Colonic mucosa (tissue), 4 donors: Measurements from ENCODE around the gene KCNH4. TPM values are rescaled to one million over a fixed set of nuclear protein-coding genes. Genes with fewer than 3 reads are reported as not detected.

Source experiments
- DNase-seq: peaks from one replicate; pipeline ENCODE4 v3.0.0-alpha.2; 2020
- H3K27ac ChIP-seq: fragments of 200-600 bp; one replicate; pipeline ENCODE4 v1.8.0; 2021
- H3K27me3 ChIP-seq: fragments of 200-600 bp; one replicate; pipeline ENCODE4 v1.8.0; 2021
- H3K36me3 ChIP-seq: fragments of 200-600 bp; one replicate; pipeline ENCODE4 v1.8.0; 2021
- H3K4me1 ChIP-seq: fragments of 200-600 bp; one replicate; pipeline ENCODE4 v1.8.0; 2021; ENCODE audit warnings: mild to moderate bottlenecking
- H3K4me3 ChIP-seq: fragments of 200-600 bp; one replicate; pipeline ENCODE4 v1.8.0; 2021
- H3K9ac ChIP-seq, 2 donors: one replicate each; pipeline ENCODE4 v1.7.0; 2013; ENCODE audit warnings: control low read depth in 2 of 2, low read depth in 2 of 2, low read length in 2 of 2
- H3K9me3 ChIP-seq: fragments of 200-600 bp; one replicate; pipeline ENCODE4 v1.8.0; 2021
- intact Hi-C: fragments of 100-400 bp; cut with DNase I; formaldehyde crosslinking; loops from one replicate; pipeline ENCODE4 v1.14.1; 2022
- total RNA-seq, 2 donors: library from RNA; stranded (reverse); fragmentation: NEBNext Ultra II Directional in 1 of 2; extraction: Animal tissue kit (Norgen Biotek cat#: 25700) in 1 of 2; gene quantifications; one replicate each; pipeline ENCODE4 v1.2.1, GENCODE V29; 2021
- TF ChIP-seq, protein P1 (sequence below): fragments of 200-600 bp; IDR thresholded peaks from one replicate; pipeline ENCODE4 v1.8.0; 2022; ENCODE audit warnings: antibody characterized with exemption, mild to moderate bottlenecking
- donor health status: healthy.
- donor health status: DM: no; HTN: no; CAD: no.
- donor health status: DM: no; HTN: no; CAD: no.

KCNH4 gene
- total RNA-seq, 2 donors from 2014 or later: 0.07 TPM; not detected in 1

GRCh38 chr17:42199416-42200011 lies 18.6 kb upstream of the KCNH4 start:
- intact Hi-C loops: no loop called here
- no peak for DNase-seq
- Histone ChIP-seq H3K36me3 (no peaks in the 10 kb centered on the region), H3K27ac (no peak overlapping the region), H3K9ac (no peak overlapping the region), H3K9me3 (no peaks in the 10 kb centered on the region), H3K27me3 (no peaks in the 10 kb centered on the region), H3K4me3 (no peak overlapping the region), H3K4me1 (no peaks in the 10 kb centered on the region)
- TF ChIP-seq, protein P1, sequence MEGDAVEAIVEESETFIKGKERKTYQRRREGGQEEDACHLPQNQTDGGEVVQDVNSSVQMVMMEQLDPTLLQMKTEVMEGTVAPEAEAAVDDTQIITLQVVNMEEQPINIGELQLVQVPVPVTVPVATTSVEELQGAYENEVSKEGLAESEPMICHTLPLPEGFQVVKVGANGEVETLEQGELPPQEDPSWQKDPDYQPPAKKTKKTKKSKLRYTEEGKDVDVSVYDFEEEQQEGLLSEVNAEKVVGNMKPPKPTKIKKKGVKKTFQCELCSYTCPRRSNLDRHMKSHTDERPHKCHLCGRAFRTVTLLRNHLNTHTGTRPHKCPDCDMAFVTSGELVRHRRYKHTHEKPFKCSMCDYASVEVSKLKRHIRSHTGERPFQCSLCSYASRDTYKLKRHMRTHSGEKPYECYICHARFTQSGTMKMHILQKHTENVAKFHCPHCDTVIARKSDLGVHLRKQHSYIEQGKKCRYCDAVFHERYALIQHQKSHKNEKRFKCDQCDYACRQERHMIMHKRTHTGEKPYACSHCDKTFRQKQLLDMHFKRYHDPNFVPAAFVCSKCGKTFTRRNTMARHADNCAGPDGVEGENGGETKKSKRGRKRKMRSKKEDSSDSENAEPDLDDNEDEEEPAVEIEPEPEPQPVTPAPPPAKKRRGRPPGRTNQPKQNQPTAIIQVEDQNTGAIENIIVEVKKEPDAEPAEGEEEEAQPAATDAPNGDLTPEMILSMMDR: no peak

GRCh38 chr17:42198897-42199296 lies 18.0 kb upstream of the KCNH4 start:
- no peak overlapping the region for H3K9ac ChIP-seq
- H3K27ac ChIP-seq: no peak overlapping the region
- no peaks in the 10 kb centered on the region for H3K36me3 ChIP-seq
- TF ChIP-seq, protein P1: no peak
- H3K4me3 ChIP-seq: no peak overlapping the region
- intact Hi-C loops: no loop called here
- no peaks in the 10 kb centered on the region for H3K9me3 ChIP-seq
- no peak for DNase-seq
- H3K4me1 ChIP-seq: no peaks in the 10 kb centered on the region
- H3K27me3 ChIP-seq: no peaks in the 10 kb centered on the region

- Histone ChIP-seq H3K36me3 (no peaks in the 10 kb centered on the region), H3K4me1 (peaks cover 4% of the 10 kb centered on the region), H3K27ac (no peak overlapping the region), H3K27me3 (no peaks in the 10 kb centered on the region), H3K9ac (no peak overlapping the region), H3K4me3 (no peak overlapping the region), H3K9me3 (no peaks in the 10 kb centered on the region)
- DNase-seq: no peak
- TF ChIP-seq, protein P1: no peak
- intact Hi-C loops: no loop called here
Measured at GRCh38 chr17:42197564-42198156, 16.7 kb upstream of the KCNH4 start.

DNA sequence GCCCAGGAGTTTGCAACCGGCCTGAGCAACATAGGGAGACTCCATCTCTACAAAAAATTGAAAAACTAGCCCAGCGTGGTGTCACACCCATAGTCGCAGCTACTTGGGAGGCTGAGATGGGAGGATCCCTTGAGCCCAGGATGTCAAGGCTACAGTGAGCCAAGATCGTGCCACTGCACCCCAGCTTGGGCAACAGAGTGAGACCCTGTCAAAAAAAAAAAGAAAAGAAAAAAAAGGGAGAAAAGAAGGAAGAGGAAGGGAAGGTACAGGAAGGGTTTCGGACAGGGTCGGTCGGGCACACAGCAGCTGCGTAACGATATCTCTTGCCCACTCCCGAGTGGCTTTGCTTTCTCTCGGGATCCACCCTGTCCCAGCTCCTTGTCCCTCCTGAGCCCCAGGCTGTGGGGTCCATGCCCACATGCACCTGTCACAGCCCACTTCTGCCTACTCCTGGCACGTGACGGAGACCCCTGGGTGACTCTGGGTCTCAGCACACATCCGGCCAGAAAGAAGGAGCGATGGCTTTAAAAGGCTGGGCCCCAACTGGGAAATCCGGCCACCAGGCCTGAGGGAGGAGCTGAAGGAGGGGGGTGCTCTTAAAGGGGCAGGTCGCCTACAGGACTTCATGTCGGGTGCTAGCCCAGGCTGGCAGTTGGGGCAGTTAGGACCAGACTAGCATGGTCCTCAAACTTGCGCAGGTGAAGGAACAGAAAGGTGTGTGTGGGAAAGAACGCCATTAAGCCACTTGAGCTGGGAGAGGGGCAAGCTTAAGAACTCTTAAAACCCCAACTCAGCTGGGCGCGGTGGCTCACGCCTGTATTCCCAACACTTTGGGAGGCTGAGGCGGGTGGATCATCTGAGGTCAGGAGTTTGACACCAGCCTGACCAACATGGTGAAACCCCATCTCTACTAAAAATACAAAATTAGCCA lies 13.3 kb upstream of the KCNH4 start, which contains the start of gene GHDC:
Gene GHDC (minus strand): TSS at position 526 of the 931 bp plus-strand sequence. CDS start 913 bp downstream, outside the sequence.
- peak; percentile 95 for DNase-seq
- TF ChIP-seq, protein P1: no peak
- H3K4me1 ChIP-seq: peaks cover 4% of the 10 kb centered on the region
- H3K27me3 ChIP-seq: no peaks in the 10 kb centered on the region
- peak within 1 kb of the TSS; percentile 62 for H3K27ac ChIP-seq
- peak within 1 kb of the TSS; percentile 76 to 86 for H3K9ac ChIP-seq
- H3K4me3 ChIP-seq: peak within 1 kb of the TSS; percentile 80
- H3K36me3 ChIP-seq: no peaks in the 10 kb centered on the region
- H3K9me3 ChIP-seq: no peaks in the 10 kb centered on the region
- intact Hi-C loops: no loop called here

DNA sequence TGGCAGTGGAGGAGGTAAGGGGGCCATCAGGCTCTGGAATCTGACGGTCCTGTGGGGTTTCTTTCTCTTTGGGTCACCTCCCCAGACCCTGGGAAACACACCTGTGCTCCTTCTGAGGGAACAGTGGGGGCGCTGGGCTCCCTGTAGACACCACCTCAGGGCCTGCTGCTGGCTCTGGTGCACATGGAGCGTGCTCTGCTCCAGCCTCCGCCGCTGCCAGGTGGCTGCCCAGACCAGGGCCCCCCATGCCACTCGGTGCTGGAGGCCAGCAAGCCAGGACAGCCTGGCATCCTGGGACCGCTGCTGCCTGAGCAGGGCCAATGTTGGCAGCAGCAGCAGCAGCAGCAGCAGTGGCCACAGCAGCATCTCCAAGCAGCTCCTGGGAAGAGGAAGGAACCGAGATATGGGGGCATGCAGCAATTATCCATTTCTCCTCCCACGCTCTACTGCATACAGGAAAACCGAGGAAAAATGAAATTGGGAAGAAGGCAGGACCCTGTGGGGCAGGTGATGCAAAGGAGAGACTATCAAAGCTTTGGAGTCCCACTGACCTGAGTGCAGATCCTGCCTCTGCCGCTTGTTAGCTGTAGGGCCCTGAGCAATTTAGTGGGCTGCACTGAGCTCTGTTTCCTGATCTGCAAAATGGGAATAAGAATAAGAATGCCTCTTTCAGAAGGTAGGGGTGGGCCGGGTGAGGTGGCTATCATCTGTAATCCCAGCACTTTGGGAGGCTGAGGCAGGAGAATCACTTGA lies 12.4 kb upstream of the KCNH4 start:
- intact Hi-C loops: no loop called here

More for the DNA sequence above, 12.4 kb upstream of the KCNH4 start:
- H3K4me3 ChIP-seq: peak overlapping the region; percentile 80
- DNase-seq: no peak
- H3K9me3 ChIP-seq: no peaks in the 10 kb centered on the region
- no peaks in the 10 kb centered on the region for H3K36me3 ChIP-seq
- no peaks in the 10 kb centered on the region for H3K27me3 ChIP-seq
- TF ChIP-seq, protein P1: no peak
- H3K4me1 ChIP-seq: peaks cover 4% of the 10 kb centered on the region
- H3K9ac ChIP-seq: peak overlapping the region; percentile 36 to 86
- peak overlapping the region; percentile 62 for H3K27ac ChIP-seq
